Right hindlimb (tissue), 1 donor: ENCODE results near the gene ABCB8.
A peak's percentile ranks its signal among the peaks of the same experiment; 100 is the strongest.

Source experiments
- DNase-seq: peaks from one replicate; pipeline ENCODE4 v3.0.0-alpha.2; 2018

The ABCB8 gene

DNA sequence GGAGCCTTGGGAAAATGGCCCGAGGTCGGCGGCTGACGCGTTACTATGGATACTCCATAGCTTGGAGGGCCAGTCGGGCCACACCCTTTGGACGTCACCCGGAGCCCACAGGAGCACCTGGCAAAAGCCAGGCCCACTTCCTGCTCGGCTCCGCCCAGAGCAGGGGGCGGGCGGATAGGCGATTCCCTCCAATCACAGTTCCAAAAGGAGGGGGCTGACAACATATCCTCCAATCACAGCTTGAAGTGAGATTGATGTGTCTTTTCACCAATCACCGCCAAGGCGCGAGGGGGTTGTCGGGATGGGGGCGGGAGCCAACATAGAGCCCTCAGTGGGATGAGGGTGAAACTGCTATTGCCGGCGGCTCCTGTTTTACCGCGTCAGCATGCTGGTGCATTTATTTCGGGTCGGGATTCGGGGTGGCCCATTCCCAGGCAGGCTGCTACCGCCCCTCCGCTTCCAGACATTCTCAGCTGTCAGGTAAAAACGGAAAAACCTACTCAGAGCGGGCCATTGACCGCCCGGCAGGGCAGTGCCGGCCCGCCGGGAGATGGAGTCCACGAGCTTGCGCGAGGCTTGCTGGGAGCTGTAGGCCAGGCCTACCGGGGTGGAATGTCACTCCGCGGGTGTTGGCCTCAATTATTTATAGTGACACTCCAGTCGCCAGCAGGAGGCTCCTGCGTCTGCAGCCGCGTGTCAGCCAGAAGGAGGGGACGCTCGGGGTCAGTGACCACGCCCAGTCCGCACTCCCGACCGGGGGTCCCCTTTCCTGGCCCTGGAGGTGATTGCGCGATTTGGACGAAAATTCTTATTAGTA, at the start of gene ABCB8:
ABCB8 (plus strand) TSS at position 320 of the 817 bp plus-strand sequence; CDS start at position 386, 66 bp downstream.
- peak; percentile 99 for DNase-seq

DNA sequence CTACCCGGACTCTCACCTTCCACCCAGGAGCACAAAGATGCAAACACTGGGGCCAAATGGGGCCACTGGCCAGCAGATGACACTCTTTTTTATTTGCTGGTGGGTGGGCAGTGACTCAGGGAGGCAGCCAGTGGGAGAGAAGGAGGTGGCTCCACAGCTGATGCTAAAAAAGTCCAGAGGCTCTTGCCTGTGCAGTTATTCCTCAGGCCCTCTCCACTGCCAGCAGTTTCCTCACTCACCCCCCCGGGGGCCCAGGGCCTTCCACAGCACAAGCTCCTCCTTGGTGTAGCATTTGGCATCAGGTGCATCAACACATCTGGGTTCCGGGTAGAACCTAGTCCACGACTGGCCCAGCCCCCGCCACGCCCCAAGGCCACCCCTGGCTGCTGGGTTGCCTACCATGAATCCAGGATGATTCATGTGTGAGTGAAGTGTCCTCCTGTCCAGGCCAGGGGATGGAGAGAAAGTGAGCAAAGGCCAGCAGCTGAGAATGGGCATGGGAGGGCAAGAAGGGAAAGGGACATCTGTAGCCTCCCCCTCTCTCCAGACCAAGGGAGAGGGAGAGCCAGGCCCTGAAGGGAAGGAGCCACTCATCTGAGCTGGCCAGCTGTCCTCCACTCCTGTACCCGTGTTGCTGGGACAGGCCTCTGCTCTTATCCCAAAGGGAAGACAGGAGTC, 48.4 kb upstream of the ABCB8 start:
- no peak for DNase-seq

DNA sequence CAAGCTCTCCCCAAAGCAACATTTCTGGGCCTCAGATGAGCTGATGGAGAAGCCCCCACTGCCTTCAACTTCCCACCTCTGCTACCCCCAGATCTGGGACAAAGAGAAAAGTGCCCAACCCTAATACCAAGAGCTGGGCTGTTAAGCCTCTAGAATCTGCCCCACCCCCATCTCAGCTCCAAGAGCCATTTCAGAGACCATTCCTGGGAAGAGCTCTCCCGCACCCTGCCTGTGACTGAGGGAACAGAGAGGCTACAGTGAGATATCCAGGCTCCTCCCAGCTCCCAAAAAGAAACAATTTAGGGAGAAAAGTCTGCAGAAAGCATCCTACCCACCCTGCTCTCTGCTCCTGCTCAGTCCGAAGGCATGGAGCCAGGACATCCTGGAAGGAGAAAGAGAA, 47.6 kb upstream of the ABCB8 start:
- DNase-seq: no peak

DNA sequence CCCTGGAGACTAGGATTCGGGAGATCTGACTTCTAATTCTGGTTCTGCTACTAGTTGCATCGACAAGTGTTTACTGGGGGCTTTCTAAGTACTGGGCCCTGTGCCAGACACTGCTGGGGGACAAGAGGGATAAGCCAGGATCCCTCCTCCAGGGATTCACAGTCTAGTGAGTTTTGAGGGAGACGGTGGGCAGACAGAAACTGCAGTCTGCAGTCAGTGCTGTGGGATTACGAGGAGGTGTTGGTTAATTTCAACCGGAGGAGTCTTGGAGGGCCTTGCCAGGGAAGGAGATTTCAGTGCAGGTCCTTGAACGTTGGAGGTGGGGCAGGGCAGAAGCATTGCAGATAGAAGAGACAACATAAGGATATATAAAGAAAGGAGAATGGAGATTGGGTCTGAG, 46.6 kb upstream of the ABCB8 start:
- DNase-seq: no peak

DNA sequence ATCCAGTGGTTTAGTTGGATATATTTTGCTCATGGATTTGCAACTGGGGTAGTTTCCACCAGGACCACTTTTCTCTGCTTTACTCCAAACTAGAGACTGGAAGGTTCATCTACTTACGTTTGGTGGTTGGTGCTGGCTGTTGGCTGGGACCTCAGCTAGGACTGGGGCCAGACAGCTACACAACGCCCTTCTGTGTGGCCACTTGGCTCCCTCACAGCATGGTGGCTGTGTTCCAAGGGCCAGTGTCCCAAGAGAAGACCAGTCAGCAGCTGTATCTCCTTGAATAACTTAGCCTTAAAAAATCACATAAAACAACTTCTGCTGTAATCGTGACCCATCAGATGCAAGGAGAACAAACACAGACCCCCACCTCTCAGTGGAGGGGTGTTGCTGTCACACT, 45.9 kb upstream of the ABCB8 start:
- no peak for DNase-seq

DNA sequence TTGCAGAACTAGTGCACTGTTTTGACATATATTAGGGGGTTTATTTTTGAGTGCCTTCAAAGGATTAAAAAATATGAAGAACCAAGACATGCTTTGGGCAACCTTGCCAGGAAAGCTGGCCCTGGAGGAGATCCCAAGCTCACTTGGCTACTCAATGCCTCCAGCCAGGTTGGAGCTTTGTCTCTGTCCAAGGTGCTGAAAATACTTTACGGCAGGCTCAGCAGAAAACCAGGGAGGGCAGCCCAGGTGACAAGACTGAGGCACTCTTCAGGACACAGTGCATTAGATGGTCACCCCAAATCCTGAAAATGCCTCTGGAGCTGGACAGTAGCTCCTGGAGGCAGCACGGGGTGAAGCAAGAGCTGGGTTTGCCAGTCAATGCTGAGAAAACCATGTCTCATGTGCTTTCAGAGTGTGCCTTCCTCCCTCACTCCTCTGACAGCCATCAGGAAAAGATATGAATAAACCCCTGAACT, 44.3 kb upstream of the ABCB8 start:
- no peak for DNase-seq

DNA sequence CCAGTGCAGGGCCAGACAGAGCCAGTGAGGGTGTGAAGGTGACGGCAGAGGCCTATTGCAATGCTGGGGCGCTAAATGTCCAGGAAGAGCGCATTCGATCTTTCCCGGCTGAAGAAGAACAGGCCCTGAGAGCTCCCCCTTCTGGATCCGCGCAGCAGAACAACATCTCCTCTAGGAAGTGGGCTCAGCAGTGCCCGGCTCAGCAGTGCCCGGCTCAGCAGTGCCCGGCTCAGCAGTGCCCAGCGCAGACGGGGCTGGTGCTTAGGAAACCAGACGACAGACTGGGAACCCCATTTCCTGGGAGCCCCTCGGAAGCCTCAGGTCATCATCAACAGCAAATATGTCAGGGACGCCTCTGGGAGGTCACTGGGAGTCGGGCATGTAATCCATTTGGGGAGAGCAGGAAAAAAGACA, 42.1 kb upstream of the ABCB8 start:
- DNase-seq: peak; percentile 57

DNA sequence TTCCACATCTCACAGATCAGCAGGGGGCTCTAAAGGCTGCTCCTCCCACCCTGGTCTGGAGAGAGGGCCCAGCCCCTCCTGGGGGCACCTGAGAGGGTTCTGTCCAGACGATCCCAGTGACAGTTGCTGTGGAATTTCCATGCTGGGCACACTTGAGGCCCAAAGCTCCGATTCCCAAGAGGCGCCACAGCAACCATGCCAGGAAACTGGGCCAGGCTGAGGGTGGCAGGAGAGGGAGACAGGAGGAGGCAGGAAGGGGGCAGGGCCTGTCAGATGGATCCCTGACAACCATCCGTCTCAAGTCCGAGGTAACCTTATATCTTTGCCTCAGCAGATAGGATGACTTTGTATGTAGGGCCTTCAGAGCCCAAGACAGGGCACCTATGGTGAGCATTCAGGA, 41.7 kb upstream of the ABCB8 start:
- no peak for DNase-seq

DNA sequence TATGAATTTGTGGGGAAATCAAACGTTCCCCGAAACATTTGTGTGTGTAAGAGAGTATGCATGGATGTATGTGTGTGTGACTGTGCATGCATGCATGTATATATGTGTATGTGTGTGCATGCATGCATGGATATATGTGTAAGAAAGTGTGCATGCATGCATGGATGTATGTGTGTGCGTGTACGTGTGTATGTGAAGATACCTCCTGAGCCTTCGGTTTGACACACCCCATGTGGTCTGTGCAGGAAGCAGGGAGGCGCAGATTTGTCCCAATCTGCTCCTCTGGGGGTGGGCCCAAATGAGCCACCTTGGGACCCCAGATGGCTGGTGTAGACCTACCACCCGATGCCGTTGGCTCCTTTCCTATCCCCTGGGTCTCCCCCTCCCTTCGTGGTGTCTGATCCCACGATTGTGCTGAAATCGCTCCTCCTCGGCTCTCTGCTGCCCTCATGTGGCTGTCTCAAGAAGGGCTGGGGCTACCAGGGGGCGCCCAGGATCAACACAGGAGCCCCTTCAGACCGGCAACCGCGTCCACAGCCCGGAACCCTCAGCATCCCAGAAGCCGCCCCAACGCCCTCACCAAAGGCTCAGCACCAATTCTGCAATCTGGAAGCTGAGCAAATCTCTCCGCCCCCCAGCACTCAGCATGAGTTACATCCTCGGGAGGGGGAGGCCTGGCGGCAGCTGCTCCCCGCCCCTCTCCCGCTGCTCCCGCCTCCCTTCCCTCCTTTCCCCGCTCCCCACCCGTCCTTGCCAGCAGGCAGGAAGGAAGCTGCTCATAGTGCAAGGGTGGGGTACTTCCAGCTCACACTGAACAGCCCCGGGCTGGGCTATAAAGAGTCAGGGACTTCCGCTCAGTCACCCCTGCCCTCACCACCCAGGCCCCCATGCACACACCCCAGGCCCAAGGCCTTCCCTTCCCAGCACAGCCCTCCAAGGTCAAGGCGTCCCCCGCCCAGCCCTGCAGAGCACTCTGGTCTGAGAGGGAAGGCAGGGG, 39.7 kb upstream of the ABCB8 start:
- peak; percentile 81 for DNase-seq

DNA sequence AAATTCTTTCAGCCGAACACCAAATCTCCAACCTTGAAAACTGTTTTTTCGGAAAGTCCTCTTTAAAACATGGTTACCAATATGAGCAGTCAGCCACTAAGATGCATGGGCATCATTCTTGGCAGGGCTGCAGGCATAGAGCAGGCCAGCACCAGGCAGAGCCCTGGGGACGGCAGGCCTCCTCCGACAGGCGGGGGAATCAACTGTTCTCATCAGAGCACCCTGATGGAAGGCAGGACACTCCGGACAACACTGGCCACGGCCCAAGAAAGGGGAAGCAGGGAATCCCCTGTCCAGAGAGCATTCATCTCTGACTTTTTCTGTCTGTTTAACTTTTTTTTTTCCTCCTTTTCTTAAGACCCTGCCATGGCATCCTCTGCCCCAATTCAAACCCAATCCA, 38.8 kb upstream of the ABCB8 start:
- DNase-seq: no peak

DNA sequence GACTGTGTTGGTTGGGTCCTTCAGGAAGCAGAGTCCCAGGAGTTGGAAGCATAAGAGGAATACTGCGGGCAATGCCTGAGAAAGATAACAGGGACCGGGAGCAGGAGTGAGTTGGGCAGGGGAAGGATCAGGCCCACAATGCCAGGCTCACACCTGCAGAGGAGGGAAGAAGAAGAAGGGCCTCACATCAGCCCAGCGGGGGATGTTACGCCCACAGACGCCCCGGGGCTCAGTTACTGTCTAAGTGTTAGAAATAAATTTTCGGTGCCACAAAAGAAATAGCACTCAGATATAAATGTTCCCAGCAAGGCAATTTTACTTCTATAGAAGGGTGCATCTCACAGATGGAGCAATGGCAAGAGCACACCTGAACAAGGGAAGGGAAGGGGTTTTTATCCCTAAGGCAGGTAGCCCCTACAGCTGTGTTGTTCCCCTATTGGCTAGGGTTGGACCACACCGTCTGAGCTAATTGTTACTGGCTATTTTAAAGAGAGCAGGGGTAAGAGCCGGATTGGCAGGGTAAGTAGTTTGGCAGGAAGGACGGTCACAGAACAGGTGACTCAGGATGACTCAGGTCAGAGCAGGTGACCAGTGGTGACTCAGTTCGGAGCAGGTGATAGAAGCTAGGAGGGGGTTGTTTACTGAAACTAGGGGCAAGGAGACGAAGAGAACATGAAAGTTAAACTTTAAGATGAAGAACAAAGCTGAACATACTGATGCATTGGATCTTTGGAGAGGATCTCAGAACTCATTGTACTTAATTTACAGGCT, 37.6 kb upstream of the ABCB8 start, which contains the start of gene NOS3:
NOS3 (plus strand) TSS at position 602 of the 771 bp plus-strand sequence. CDS start 2,787 bp downstream, outside the sequence.
- no peak for DNase-seq

DNA sequence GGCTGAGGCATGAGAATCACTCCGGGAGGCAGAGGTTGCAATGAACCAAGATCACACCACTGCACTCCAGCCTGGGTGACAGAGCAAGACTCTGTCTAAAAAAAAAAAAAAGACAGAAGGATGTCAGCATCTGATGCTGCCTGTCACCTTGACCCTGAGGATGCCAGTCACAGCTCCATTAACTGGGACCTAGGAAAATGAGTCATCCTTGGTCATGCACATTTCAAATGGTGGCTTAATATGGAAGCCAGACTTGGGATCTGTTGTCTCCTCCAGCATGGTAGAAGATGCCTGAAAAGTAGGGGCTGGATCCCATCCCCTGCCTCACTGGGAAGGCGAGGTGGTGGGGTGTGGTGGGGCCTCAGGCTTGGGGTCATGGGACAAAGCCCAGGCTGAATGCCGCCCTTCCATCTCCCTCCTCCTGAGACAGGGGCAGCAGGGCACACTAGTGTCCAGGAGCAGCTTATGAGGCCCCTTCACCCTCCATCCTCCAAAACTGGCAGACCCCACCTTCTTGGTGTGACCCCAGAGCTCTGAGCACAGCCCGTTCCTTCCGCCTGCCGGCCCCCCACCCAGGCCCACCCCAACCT, 36.1 kb upstream of the ABCB8 start:
- no peak for DNase-seq

DNA sequence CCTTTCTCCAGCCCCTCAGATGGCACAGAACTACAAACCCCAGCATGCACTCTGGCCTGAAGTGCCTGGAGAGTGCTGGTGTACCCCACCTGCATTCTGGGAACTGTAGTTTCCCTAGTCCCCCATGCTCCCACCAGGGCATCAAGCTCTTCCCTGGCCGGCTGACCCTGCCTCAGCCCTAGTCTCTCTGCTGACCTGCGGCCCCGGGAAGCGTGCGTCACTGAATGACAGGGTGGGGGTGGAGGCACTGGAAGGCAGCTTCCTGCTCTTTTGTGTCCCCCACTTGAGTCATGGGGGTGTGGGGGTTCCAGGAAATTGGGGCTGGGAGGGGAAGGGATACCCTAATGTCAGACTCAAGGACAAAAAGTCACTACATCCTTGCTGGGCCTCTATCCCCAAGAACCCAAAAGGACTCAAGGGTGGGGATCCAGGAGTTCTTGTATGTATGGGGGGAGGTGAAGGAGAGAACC, 35.4 kb upstream of the ABCB8 start:
- no peak for DNase-seq

DNA sequence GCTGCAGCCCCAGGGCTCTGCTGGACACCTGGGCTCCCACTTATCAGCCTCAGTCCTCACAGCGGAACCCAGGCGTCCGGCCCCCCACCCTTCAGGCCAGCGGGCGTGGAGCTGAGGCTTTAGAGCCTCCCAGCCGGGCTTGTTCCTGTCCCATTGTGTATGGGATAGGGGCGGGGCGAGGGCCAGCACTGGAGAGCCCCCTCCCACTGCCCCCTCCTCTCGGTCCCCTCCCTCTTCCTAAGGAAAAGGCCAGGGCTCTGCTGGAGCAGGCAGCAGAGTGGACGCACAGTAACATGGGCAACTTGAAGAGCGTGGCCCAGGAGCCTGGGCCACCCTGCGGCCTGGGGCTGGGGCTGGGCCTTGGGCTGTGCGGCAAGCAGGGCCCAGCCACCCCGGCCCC, 34.7 kb upstream of the ABCB8 start:
- DNase-seq: no peak

DNA sequence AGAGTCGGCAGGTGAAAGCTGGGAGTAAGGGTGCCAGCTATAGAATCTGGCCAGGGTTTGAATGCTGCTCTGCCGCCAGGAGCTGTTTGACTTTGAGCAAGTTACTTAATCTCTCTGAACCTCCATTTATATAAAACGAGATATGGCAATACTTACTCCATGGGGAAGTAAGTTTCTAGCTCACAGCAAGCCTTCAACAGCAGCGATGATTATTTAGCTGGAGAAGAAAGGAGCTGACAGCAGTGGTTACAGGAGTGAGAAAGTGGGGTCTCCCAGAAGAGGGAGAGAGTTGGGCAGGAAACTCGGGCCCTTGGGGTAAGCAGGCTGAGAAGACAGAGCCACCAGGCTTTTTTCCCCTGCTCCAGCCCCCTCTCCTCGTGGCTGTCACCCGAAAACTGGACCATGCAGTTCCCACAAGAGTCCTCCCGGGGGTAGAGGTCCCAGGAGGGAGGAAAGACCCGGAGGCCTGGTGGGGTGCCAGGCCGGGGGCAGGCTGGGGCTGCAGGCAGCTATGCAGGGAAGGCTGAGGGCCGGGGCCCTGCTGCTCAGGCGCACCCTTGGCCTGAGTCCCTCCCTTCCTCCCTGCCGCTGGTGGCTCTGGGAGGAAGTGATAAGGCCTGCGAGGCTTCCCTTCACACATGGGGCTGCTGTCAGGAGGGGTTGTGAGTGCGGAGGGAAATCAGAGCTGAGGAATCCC, 34.0 kb upstream of the ABCB8 start:
- DNase-seq: no peak

DNA sequence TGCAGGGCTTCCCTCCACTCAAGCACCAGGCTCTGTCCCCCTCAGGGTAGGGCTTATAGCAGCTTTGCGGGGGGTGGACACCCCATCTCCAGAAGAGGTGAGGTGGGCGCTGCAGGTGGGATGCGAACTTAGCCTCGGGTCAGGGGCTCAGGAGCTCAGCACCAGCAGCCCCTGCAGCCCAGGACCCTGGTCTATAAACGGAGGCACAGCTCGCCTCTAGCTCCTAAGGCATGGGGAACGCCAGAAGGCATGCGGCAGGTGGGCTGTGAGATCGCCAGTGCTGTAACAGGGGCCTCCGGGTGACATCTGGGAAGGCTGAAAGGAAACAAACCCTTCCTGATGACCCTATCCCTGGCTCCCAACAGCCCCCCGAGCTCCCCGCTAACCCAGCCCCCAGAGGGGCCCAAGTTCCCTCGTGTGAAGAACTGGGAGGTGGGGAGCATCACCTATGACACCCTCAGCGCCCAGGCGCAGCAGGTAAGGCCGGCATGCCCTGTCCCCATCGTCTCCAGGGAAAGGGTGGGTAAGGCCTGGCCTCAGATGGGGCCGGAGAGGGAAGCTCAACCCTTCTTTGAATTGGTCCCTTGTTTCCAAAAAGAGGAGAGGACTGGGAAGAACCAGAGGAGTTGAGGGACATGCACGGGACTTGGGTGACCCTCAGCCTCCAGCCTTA, 33.3 kb upstream of the ABCB8 start:
- no peak for DNase-seq

DNA sequence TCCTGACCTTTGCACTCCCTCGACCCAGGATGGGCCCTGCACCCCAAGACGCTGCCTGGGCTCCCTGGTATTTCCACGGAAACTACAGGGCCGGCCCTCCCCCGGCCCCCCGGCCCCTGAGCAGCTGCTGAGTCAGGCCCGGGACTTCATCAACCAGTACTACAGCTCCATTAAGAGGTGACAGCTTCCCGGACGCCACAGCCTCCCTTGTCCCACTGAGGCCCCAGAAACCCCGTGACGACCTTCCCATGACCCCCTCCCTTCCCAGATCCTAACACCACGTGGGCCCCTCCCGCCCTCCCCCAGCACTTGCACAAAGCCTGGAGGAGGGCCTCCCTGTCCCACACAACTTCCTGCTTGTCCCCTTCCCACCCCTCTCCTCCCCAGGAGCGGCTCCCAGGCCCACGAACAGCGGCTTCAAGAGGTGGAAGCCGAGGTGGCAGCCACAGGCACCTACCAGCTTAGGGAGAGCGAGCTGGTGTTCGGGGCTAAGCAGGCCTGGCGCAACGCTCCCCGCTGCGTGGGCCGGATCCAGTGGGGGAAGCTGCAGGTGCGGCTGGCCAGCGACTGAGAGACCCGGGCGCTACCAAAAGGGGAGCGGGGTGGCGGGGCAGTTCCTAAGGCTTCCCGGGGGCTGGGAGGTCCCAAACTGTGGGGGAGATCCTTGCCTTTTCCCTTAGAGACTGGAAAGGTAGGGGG, 31.7 kb upstream of the ABCB8 start:
- DNase-seq: no peak

DNA sequence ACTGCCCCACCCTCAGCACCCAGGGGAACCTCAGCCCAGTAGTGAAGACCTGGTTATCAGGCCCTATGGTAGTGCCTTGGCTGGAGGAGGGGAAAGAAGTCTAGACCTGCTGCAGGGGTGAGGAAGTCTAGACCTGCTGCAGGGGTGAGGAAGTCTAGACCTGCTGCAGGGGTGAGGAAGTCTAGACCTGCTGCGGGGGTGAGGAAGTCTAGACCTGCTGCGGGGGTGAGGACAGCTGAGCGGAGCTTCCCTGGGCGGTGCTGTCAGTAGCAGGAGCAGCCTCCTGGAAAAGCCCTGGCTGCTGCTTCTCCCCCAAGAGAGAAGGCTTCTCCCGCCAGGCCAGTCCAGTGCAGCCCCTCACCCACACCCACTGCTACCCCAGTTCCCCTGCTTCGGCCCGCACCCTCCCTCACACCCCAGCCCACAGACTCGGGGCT, 31.2 kb upstream of the ABCB8 start:
- DNase-seq: no peak

DNA sequence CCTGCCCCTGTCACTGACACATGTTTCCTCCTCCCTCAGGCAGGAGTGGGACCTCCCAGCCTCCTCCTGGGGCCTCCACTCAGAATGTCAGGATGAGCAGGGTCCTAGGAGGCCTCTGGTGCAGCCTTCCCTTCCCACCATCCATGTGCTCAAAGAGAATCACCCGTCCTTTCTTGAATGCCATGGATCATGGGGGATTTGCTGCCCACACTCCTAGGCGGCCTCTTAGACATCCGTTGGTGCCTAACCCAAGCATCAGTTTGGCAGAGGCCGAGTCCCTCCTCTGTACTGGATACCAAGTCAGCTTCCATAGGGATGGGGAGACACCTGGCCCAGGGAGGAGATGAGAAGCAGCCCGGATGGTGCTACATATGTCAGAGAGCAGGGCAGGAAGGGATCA, 30.4 kb upstream of the ABCB8 start:
- DNase-seq: no peak

DNA sequence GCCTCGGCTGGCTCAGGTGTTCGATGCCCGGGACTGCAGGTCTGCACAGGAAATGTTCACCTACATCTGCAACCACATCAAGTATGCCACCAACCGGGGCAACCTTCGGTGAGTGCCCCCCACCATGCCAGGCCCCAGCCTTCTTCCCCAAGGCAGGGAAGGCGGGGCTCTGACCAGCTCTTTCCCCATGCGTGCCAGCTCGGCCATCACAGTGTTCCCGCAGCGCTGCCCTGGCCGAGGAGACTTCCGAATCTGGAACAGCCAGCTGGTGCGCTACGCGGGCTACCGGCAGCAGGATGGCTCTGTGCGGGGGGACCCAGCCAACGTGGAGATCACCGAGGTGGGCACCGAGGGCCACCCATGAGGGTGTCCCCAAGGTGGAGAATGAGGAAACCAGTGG, 29.9 kb upstream of the ABCB8 start:
- no peak for DNase-seq
